ENCODE data around the gene IL10. TPM values are rescaled to one million over a fixed set of nuclear protein-coding genes. Genes with fewer than 3 reads are reported as not detected.
"Not testable (repeated sequence)": the region's sequence is repeated elsewhere in the genome, so short reads cannot be mapped to it uniquely, and the experiment has no call there.

IL10 gene
- polyA plus RNA-seq, 3 donors from 2014 or later, result 0.43 TPM; not detected in 2

DNA sequence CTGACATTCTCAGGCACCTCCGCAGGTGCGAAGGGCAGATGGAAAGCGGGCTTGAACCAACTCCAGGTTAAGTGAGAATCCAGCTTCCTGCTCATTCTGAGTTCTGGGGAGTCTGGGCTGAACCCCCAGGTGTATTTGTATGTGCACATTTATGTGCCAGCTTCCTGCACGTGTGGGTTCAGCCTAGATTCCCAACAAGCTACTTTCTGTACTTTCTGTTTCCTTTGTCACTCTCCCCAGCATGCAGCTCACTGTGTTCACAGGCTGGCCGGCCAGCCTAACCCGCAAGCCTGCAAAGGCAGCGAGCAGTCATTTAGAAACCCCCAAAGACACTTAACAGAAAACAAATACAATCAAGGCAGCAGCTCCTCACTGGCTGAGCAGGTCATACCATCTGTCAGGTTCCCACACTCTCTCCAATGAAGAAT, 3.0 kb downstream of the IL10 start:
- Mint-ChIP-seq H3K4me3 (peak overlapping the region; percentile 66 to 82 (median 70)), H3K27ac (peak overlapping the region; percentile 28 to 90 (median 80)), H3K4me1 (peaks cover 67 to 77% of the 10 kb centered on the region in 2 donors), H3K36me3 (no peaks in the 10 kb centered on the region), H3K9me3 (no peaks in the 10 kb centered on the region), H3K27me3 (ENCODE audit: low read depth in 3 of 3) (peaks cover 5 to 11% (median 8%) of the 10 kb centered on the region in 3 donors)
- peak; percentile 70 to 78 (median 70) for DNase-seq

- no peaks in the 10 kb centered on the region for H3K9me3 Mint-ChIP-seq
- no peak for DNase-seq
- H3K27me3 Mint-ChIP-seq (ENCODE audit: low read depth in 3 of 3), result peaks cover 8 to 12% (median 9%) of the 10 kb centered on the region in 3 donors
- peak overlapping the region; percentile 28 to 90 (median 80) for H3K27ac Mint-ChIP-seq
- H3K4me1 Mint-ChIP-seq, result peaks cover 65 to 77% of the 10 kb centered on the region in 2 donors
- peak overlapping the region; percentile 66 to 82 (median 70) for H3K4me3 Mint-ChIP-seq
- H3K36me3 Mint-ChIP-seq, result no peaks in the 10 kb centered on the region
These were observed 3.6 kb downstream of the IL10 start for GRCh38 chr1:206768472-206769303.

DNA sequence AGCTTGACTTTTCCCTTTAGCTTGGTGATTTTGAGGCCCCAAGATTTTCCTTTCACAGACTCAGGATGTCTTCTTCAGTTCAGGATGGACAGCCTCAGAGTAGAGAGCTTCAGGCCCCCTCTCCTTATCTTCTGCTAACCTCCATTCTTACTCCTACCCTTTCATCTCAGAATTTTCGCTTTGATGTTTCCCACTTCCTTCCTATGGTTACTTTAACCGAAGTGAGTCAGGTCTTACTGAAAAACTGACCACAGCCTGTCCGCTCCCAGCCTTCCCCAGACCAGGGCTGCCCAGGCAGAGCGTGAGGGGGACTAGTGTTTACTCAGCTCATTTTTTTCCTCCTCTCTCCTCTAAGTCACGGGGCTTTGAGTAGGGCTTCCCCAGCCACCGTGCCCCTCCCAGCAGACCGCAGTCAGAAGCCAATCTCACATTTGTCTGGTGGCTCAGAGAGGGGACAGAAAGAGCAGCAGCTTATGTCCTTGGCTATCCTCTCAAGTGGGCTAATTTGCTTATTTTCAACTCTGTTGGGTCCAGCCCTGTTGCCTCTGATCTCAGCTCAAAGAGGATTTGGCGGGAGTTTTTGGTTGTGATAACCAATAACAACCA, 5.9 kb downstream of the IL10 start:
- no peaks in the 10 kb centered on the region for H3K36me3 Mint-ChIP-seq
- peaks cover 8 to 12% (median 10%) of the 10 kb centered on the region in 3 donors for H3K27me3 Mint-ChIP-seq (ENCODE audit: low read depth in 3 of 3)
- peak overlapping the region; percentile 7 to 91 (median 76) for H3K27ac Mint-ChIP-seq
- DNase-seq, result peak; percentile 73 to 75 (median 75)
- no peaks in the 10 kb centered on the region for H3K9me3 Mint-ChIP-seq
- H3K4me1 Mint-ChIP-seq, result peaks cover 52 to 61% of the 10 kb centered on the region in 2 donors
- peak overlapping the region; percentile 69 to 85 (median 75) for H3K4me3 Mint-ChIP-seq

DNA sequence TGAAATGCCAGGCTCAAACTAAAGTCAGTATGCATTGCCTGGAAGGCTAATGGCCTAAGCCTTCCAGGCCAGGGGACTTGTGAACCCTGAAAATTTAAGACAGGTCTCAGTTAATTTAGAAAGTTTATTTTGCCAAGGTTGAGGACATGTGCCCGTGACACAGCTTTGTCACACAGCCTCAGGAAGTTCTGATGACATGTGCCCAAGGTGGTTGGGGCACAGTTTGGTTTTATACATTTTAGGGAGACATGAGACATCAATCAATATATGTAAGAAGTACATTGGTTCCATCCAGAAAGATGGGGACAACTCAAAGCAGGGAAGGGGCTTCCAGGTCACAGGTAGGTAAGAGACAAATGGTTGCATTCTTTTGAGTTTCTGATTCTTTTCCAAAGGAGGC, 6.5 kb downstream of the IL10 start:
- Mint-ChIP-seq H3K27me3 (ENCODE audit: low read depth in 3 of 3) (peaks cover 8 to 12% (median 12%) of the 10 kb centered on the region in 3 donors), H3K4me1 (peaks cover 47 to 55% of the 10 kb centered on the region in 2 donors), H3K4me3 (peak overlapping the region in 4 of 5 donors; percentile 69 to 85 (median 76)), H3K27ac (peak overlapping the region in 4 of 6 donors; percentile 55 to 91 (median 76))
- DNase-seq, H3K9me3 Mint-ChIP-seq, H3K36me3 Mint-ChIP-seq: not testable (repeated sequence)

- not testable (repeated sequence) for H3K4me3 Mint-ChIP-seq, H3K36me3 Mint-ChIP-seq, H3K27ac Mint-ChIP-seq, H3K9me3 Mint-ChIP-seq, DNase-seq
- peaks cover 19 to 26% of the 10 kb centered on the region in 2 donors for H3K4me1 Mint-ChIP-seq
- peaks cover 8 to 12% (median 9%) of the 10 kb centered on the region in 3 donors for H3K27me3 Mint-ChIP-seq (ENCODE audit: low read depth in 3 of 3)
These were observed 9.4 kb downstream of the IL10 start for GRCh38 chr1:206762741-206763364.

- H3K9me3 Mint-ChIP-seq, result no peaks in the 10 kb centered on the region
- H3K36me3 Mint-ChIP-seq, result no peaks in the 10 kb centered on the region
- peaks cover 10 to 11% of the 10 kb centered on the region in 2 donors for H3K4me1 Mint-ChIP-seq
- peaks cover 3 to 11% (median 6%) of the 10 kb centered on the region in 3 donors for H3K27me3 Mint-ChIP-seq (ENCODE audit: low read depth in 3 of 3)
- no peak overlapping the region for H3K4me3 Mint-ChIP-seq
- H3K27ac Mint-ChIP-seq, result no peak overlapping the region
- DNase-seq, result no peak
These were observed 11.0 kb downstream of the IL10 start for GRCh38 chr1:206761159-206761768.

DNA sequence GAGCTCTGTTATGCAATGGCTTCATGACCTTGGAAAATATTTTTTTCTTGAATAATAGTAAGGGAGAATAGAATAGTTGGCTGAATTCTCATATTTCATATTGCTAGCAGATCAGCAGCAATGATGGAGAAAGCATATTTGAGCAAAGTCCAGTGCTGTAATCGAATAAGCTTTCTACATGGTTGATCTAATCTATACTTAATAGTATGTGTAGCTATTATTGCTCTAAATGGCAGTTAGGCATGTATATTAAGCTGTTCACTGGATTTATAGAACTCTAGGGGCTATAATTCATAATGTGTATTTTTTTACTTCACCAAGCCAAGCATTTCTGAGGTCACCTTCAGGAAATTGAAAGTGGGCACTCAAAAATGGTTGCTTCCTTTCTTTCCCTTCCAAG, 11.7 kb downstream of the IL10 start:
- Mint-ChIP-seq H3K36me3 (no peaks in the 10 kb centered on the region), H3K4me1 (peaks cover 4% of the 10 kb centered on the region in 2 donors), H3K27ac (no peak overlapping the region), H3K9me3 (no peaks in the 10 kb centered on the region), H3K4me3 (no peak overlapping the region), H3K27me3 (ENCODE audit: low read depth in 3 of 3) (peaks cover 2 to 10% (median 6%) of the 10 kb centered on the region in 3 donors)
- DNase-seq, result no peak

- Mint-ChIP-seq H3K4me1 (peaks cover 0 to 3% of the 10 kb centered on the region in 2 donors), H3K4me3 (no peak overlapping the region), H3K9me3 (no peaks in the 10 kb centered on the region), H3K27me3 (ENCODE audit: low read depth in 3 of 3) (peaks cover 2 to 4% (median 3%) of the 10 kb centered on the region in 3 donors), H3K27ac (no peak overlapping the region), H3K36me3 (peaks cover 0 to 6% (median 5%) of the 10 kb centered on the region in 3 donors)
- DNase-seq, result peak in 1 of 3 donors; percentile 45
These were observed 14.6 kb downstream of the IL10 start for GRCh38 chr1:206757524-206758266.

- H3K27ac Mint-ChIP-seq, result no peak overlapping the region
- H3K36me3 Mint-ChIP-seq, result peaks cover 0 to 6% (median 5%) of the 10 kb centered on the region in 3 donors
- H3K4me1 Mint-ChIP-seq, result peaks cover 0 to 3% of the 10 kb centered on the region in 2 donors
- no peak overlapping the region for H3K4me3 Mint-ChIP-seq
- H3K27me3 Mint-ChIP-seq (ENCODE audit: low read depth in 3 of 3), result peaks cover 3 to 12% (median 3%) of the 10 kb centered on the region in 3 donors
- no peak for DNase-seq
- no peaks in the 10 kb centered on the region for H3K9me3 Mint-ChIP-seq
These were observed 18.3 kb downstream of the IL10 start for GRCh38 chr1:206754011-206754410.

DNA sequence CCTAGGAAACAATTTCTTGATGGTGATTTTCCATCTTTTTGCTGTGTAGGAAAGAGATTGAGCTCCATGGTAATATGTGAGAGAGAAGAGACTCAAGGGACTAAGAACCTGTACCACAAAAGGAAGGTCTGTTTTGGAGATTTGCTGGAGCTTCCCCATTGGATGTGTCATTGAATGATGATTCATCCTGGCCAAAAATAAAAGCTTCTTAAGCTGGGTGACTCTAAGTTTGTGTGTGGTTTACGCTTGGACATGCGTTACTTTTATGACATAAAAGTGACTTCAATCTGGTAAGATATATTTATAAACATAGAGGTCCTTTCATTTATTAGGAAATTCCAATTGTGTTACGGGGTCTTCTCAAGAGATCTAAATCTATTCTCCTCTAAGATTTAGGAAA, 19.2 kb downstream of the IL10 start:
- H3K36me3 Mint-ChIP-seq, result peaks cover 0 to 6% (median 5%) of the 10 kb centered on the region in 3 donors
- H3K4me3 Mint-ChIP-seq, result no peak overlapping the region
- no peak overlapping the region for H3K27ac Mint-ChIP-seq
- peaks cover 0 to 3% of the 10 kb centered on the region in 2 donors for H3K4me1 Mint-ChIP-seq
- H3K27me3 Mint-ChIP-seq (ENCODE audit: low read depth in 3 of 3), result peaks cover 3 to 15% (median 5%) of the 10 kb centered on the region in 3 donors
- H3K9me3 Mint-ChIP-seq, result no peaks in the 10 kb centered on the region
- no peak for DNase-seq

DNA sequence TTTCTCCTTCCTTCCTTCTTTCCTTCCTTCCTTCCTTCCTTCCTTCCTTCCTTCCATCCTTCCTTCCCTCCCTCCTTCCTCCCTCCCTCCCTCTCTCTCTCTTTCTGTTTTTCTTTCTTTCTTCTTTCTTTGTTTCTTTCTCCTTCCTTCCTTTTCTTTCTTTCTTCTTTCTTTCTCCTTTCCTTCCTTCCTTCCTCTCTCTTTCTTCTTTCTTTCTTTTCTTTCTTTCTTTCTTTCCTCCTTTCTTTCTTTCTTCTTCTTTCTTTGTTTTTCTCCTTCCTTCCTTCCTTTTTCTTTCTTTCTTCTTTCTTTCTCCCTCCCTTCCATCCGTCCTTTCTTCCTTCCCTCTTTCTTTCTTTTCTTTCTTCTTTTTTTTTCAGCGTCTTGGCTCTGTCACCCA, 19.8 kb downstream of the IL10 start:
- H3K4me3 Mint-ChIP-seq, result no peak overlapping the region
- no peaks in the 10 kb centered on the region for H3K9me3 Mint-ChIP-seq
- H3K4me1 Mint-ChIP-seq, result peaks cover 0 to 3% of the 10 kb centered on the region in 2 donors
- H3K27ac Mint-ChIP-seq, result no peak overlapping the region
- no peak for DNase-seq
- peaks cover 0 to 6% (median 5%) of the 10 kb centered on the region in 3 donors for H3K36me3 Mint-ChIP-seq
- peaks cover 3 to 15% (median 5%) of the 10 kb centered on the region in 3 donors for H3K27me3 Mint-ChIP-seq (ENCODE audit: low read depth in 3 of 3)

- H3K9me3 Mint-ChIP-seq, result no peaks in the 10 kb centered on the region
- H3K4me3 Mint-ChIP-seq, result no peak overlapping the region
- H3K27me3 Mint-ChIP-seq (ENCODE audit: low read depth in 3 of 3), result peaks cover 3 to 15% (median 5%) of the 10 kb centered on the region in 3 donors
- no peak for DNase-seq
- peaks cover 0 to 3% of the 10 kb centered on the region in 2 donors for H3K4me1 Mint-ChIP-seq
- H3K27ac Mint-ChIP-seq, result no peak overlapping the region
- peaks cover 0 to 6% (median 5%) of the 10 kb centered on the region in 3 donors for H3K36me3 Mint-ChIP-seq
These were observed 20.4 kb downstream of the IL10 start for GRCh38 chr1:206751891-206752290.
